LNCAP (cell line): ENCODE data around the gene HFM1.

Experiments
- CTCF ChIP-seq: fragments of 450-650 bp; IDR thresholded peaks from 2 replicates; pipeline ENCODE4 v1.5.1; 2017; ENCODE audit warnings: mild to moderate bottlenecking

The HFM1 gene

GRCh38 chr1:91404151-91405012 lies at the start of gene HFM1:
Gene HFM1 (minus strand): TSS chr1:91404837. CDS start chr1:91401082, 3,755 bp downstream.
- TF ChIP-seq CTCF = no peak

GRCh38 chr1:91454136-91454535 lies 49.5 kb upstream of the HFM1 start:
- TF ChIP-seq CTCF = no peak

- TF ChIP-seq CTCF = no peak
Measured at GRCh38 chr1:91450260-91450659, 45.6 kb upstream of the HFM1 start.

- TF ChIP-seq CTCF = peak; percentile 59
Measured at GRCh38 chr1:91440847-91441246, 36.2 kb upstream of the HFM1 start.

- no peak for TF ChIP-seq CTCF
Measured at GRCh38 chr1:91439016-91439415, 34.4 kb upstream of the HFM1 start.

- no peak for TF ChIP-seq CTCF
Measured at GRCh38 chr1:91428182-91428798, 23.7 kb upstream of the HFM1 start.

- TF ChIP-seq CTCF = no peak
Measured at GRCh38 chr1:91427741-91428140, 23.1 kb upstream of the HFM1 start.
